ENCODE results near the gene PFKM.

- TF ChIP-seq CTCF (IDR thresholded peaks at IDR 0.05; ENCODE audit: low read length): no peak
- TF ChIP-seq EZH2 (IDR thresholded peaks at IDR 0.05; ENCODE audit: borderline replicate concordance, low read length): no peak
These were observed 32.1 kb downstream of the PFKM start for GRCh38 chr12:48151103-48151771.
